GM13977 (cell line): ENCODE data around the gene PRKAR1B.

ENCODE experiments used
- DNase-seq: peaks from one replicate; pipeline ENCODE4 v3.0.0; 2012; ENCODE audit warnings: low spot score
- CTCF ChIP-seq: IDR thresholded peaks from 2 replicates; pipeline ENCODE4 v1.5.1; 2012; ENCODE audit warnings: mild to moderate bottlenecking, control low read depth; ENCODE audit not compliant: insufficient read depth; ENCODE audit errors: extremely low read depth, missing control alignments
- in situ Hi-C: fragments of 300-500 bp; cut with MboI; formaldehyde crosslinking; loops from one replicate; pipeline ENCODE4 v1.12.0; 2022; ENCODE audit warnings: low sequenced_read_pairs, low pct_unique_long_range_greater_than_20kb, mixed read lengths, inconsistent platforms; ENCODE audit not compliant: unreplicated experiment

PRKAR1B gene

GRCh38 chr7:696426-696811, 30.7 kb downstream of the PRKAR1B start:
- no peak for DNase-seq
- in situ Hi-C loops: no loop called here

GRCh38 chr7:693280-693679, 33.8 kb downstream of the PRKAR1B start:
- DNase-seq: no peak
- TF ChIP-seq CTCF: no peak
- in situ Hi-C loops: no loop called here

More at GRCh38 chr7:696426-696811, 30.7 kb downstream of the PRKAR1B start:
- no peak for TF ChIP-seq CTCF

- in situ Hi-C loops: no loop called here
- no peak for DNase-seq
- no peak for TF ChIP-seq CTCF
These were observed 35.6 kb downstream of the PRKAR1B start for GRCh38 chr7:691361-692045.

- in situ Hi-C loops: no loop called here
- no peak for TF ChIP-seq CTCF
- no peak for DNase-seq
These were observed 36.4 kb downstream of the PRKAR1B start for GRCh38 chr7:690478-691360.

GRCh38 chr7:685540-685939, 41.5 kb downstream of the PRKAR1B start:
- no peak for DNase-seq
- TF ChIP-seq CTCF: no peak
- in situ Hi-C loops: no loop called here

GRCh38 chr7:684416-684815, 42.7 kb downstream of the PRKAR1B start:
- in situ Hi-C loops: no loop called here
- no peak for TF ChIP-seq CTCF
- no peak for DNase-seq
